ENCODE data around the gene CTBP2.

CTBP2 gene

DNA sequence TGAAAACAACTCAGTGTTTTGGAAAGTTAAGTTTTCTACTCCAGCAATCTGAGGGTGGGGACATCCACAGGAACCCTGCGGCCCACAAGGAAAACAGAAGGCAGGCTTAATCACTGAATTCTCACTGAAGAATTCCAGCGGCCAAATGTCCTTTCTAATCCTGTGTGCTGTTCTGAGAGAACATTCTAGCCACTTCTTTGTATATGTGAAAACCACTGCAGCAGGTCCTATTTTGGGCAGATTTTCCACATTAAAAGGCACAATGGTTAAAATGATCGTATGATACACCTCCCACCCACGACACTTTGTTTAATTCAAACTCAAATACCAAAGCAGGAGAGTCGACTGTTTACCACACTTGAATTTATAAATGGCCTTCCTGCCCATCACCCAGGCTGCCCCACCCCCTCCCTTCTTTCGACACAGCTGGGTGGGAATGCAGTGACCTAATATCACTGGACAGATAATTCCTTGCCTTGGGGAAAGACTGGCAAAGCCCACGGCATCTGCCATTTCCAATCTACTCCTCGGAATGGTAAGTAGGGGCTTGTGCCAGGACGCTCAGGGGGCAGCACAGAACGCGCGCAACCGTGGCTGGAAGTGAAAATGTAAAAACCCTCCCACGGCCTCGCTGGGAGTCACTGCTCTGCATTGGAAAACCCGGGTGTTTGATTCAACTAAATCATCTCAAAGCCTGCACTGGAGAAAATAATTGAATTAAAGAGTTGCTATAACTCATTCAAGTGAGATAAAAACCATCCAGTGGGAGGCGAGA is 67.0 kb downstream of the CTBP2 start:
- Histone ChIP-seq H3K4me3 (replicated peaks; ENCODE audit: low read depth, low read length) (no peak overlapping the region), H3K27me3 (replicated peaks; ENCODE audit: control insufficient read depth, insufficient read depth, low read length) (no peaks in the 10 kb centered on the region; the same call in 1 of the 2 replicates), H3K36me3 (ENCODE audit: control insufficient read depth, insufficient read depth, low read length) (no peaks in the 10 kb centered on the region)
- TF ChIP-seq CTCF (IDR thresholded peaks at IDR 0.05; ENCODE audit: insufficient read depth, low read length, poor library complexity, severe bottlenecking), result no peak
- no peak for DNase-seq (ENCODE audit: extremely low read depth, insufficient read length)

GRCh38 chr10:125092564-125093031 is 67.8 kb downstream of the CTBP2 start:
- no peak for DNase-seq (ENCODE audit: extremely low read depth, insufficient read length)
- Histone ChIP-seq H3K36me3 (ENCODE audit: control insufficient read depth, insufficient read depth, low read length) (no peaks in the 10 kb centered on the region), H3K4me3 (replicated peaks; ENCODE audit: low read depth, low read length) (no peak overlapping the region), H3K27me3 (replicated peaks; ENCODE audit: control insufficient read depth, insufficient read depth, low read length) (no peaks in the 10 kb centered on the region; the same call in 1 of the 2 replicates)
- no peak for TF ChIP-seq CTCF (IDR thresholded peaks at IDR 0.05; ENCODE audit: insufficient read depth, low read length, poor library complexity, severe bottlenecking)

DNA sequence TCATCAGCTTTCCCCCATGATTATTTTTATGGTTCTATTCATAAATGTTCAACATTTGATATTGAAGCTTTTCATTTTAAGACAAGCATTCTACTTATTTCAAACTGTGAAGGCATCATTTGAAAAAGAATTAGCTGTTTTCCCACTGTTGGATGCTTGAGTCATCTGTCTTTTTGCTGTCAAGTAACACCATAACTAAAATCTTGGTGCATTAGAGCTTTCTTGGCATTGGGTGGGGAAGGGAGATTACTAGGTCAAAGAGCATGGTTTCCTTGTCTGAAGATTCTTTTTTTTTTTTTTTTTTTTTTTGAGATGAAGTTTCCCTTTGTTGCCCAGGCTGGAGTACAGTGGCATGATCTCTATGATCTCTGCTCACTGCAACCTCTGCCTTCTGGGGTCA is 68.5 kb downstream of the CTBP2 start:
- H3K27me3 ChIP-seq (replicated peaks; ENCODE audit: control insufficient read depth, insufficient read depth, low read length), result no peaks in the 10 kb centered on the region; the same call in 1 of the 2 replicates
- DNase-seq (ENCODE audit: extremely low read depth, insufficient read length), result no peak
- H3K36me3 ChIP-seq (ENCODE audit: control insufficient read depth, insufficient read depth, low read length), result no peaks in the 10 kb centered on the region
- H3K4me3 ChIP-seq (replicated peaks; ENCODE audit: low read depth, low read length), result no peak overlapping the region
- TF ChIP-seq CTCF (IDR thresholded peaks at IDR 0.05; ENCODE audit: insufficient read depth, low read length, poor library complexity, severe bottlenecking), result no peak

DNA sequence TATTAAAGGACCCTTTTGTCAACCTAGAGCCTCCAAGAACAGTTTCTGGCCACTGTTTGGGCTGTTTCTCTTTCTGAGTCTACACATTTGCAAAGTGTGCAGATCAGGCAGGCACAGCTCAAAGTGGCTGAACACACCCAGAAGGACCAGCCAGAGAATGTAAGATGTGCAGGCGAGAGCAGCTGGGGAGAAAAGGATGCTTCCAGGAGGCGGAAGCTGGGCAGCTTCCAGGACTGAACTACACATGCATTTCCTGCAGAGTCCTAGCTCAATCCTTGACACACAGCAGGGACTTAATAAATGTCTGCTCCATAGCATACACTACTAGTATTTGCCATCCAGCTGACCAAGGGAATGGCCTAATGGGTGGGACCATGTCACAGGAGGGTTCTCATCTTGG is 70.9 kb downstream of the CTBP2 start:
- no peak for TF ChIP-seq CTCF (IDR thresholded peaks at IDR 0.05; ENCODE audit: insufficient read depth, low read length, poor library complexity, severe bottlenecking)

GRCh38 chr10:125087897-125088215 is 72.5 kb downstream of the CTBP2 start:
- TF ChIP-seq CTCF (IDR thresholded peaks at IDR 0.05; ENCODE audit: insufficient read depth, low read length, poor library complexity, severe bottlenecking), result no peak
- Histone ChIP-seq H3K36me3 (ENCODE audit: control insufficient read depth, insufficient read depth, low read length) (no peaks in the 10 kb centered on the region), H3K4me3 (replicated peaks; ENCODE audit: low read depth, low read length) (no peak overlapping the region), H3K27me3 (replicated peaks; ENCODE audit: control insufficient read depth, insufficient read depth, low read length) (no peaks in the 10 kb centered on the region; the same call in none of the 2 replicates)
- no peak for DNase-seq (ENCODE audit: extremely low read depth, insufficient read length)

More for the DNA sequence above, 70.9 kb downstream of the CTBP2 start:
- no peaks in the 10 kb centered on the region for H3K36me3 ChIP-seq (ENCODE audit: control insufficient read depth, insufficient read depth, low read length)
- H3K4me3 ChIP-seq (replicated peaks; ENCODE audit: low read depth, low read length), result no peak overlapping the region
- no peaks in the 10 kb centered on the region; the same call in none of the 2 replicates for H3K27me3 ChIP-seq (replicated peaks; ENCODE audit: control insufficient read depth, insufficient read depth, low read length)
- no peak for DNase-seq (ENCODE audit: extremely low read depth, insufficient read length)

Data from GM06990 (cell line).